Measurements from ENCODE around the gene NCAN.

DNA sequence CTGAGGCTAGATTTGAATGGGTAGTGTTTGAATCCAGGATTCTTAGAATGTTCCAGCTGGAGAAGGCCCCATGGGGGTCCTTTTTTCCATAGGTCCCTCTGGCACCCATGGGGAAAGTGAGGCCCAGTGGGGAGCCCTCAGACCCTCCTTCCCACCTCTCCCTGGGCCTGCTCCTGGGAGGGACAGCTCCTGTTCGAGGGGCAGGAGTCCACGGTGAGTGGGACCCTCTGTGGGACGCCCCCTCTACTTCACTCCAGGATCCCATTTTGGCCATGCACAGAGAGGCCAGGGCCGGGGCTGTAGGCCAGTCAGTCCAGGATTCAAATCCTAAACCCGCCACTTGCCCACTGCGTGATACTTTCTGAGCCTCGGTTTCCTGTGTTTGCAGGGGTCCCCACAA lies 49.3 kb upstream of the NCAN start:
- TF ChIP-seq EZH2 (IDR thresholded peaks at IDR 0.05; ENCODE audit: borderline replicate concordance): no peak
- TF ChIP-seq, protein P1, sequence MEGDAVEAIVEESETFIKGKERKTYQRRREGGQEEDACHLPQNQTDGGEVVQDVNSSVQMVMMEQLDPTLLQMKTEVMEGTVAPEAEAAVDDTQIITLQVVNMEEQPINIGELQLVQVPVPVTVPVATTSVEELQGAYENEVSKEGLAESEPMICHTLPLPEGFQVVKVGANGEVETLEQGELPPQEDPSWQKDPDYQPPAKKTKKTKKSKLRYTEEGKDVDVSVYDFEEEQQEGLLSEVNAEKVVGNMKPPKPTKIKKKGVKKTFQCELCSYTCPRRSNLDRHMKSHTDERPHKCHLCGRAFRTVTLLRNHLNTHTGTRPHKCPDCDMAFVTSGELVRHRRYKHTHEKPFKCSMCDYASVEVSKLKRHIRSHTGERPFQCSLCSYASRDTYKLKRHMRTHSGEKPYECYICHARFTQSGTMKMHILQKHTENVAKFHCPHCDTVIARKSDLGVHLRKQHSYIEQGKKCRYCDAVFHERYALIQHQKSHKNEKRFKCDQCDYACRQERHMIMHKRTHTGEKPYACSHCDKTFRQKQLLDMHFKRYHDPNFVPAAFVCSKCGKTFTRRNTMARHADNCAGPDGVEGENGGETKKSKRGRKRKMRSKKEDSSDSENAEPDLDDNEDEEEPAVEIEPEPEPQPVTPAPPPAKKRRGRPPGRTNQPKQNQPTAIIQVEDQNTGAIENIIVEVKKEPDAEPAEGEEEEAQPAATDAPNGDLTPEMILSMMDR (IDR thresholded peaks at IDR 0.05; ENCODE audit: poor library complexity): no peak
